Stimulated activated CD8-positive, alpha-beta memory T cell treated with anti-CD3 and anti-CD28 coated beads, Interleukin-7, amount 100 ng/mL, for 24 hours (primary cell): ENCODE measurements around the gene SPATA6L.
"Not testable (repeated sequence)": the region's sequence is repeated elsewhere in the genome, so short reads cannot be mapped to it uniquely, and the experiment has no call there.

ENCODE experiments used
- DNase-seq: peaks from one replicate; pipeline ENCODE4 v3.0.0-alpha.2; 2020; ENCODE audit warnings: low read depth

Gene SPATA6L

DNA sequence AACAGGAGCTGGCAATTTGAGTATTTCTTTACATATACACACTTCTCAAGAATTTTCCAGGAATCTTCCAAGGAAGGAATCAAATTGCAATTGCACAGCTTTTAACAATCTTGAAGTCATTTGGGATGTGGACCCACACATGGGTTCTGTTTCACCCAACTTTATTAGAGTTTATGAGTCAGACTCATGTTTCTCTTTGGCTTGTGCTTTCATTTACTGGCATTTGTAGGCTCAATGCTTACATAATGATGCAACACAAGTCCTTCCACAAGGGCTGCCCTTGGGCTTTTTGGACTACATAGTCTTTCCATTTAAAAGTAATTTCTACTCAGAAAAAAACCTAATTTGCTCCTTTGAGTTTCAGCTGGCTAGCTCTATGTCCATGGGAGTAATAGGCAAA, 8.5 kb upstream of the SPATA6L start:
- DNase-seq, result no peak

- DNase-seq, result no peak
Observed at GRCh38 chr9:4671737-4672136, 5.5 kb upstream of the SPATA6L start.

- DNase-seq, result no peak
Observed at GRCh38 chr9:4670591-4670990, 4.3 kb upstream of the SPATA6L start.

- DNase-seq, result no peak
Observed at GRCh38 chr9:4669890-4670289, 3.6 kb upstream of the SPATA6L start.

DNA sequence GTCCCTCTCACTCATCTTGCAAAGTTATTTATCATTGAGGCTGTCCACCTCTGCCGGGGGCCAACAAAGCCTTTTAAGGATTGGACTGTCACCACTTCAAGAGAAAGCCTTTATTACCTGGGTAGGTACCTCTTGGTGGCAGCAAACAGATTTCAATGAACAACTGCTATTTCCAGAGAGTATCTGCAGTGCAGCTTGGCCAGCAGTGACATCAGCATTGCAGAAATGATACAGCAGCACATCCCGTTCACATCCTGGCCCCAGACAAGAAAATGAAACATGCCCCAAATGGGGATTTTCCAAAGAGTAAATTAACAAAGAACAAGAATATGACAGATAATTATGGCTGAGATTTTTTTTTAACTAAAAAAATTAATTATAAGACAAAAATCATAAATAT, 2.3 kb upstream of the SPATA6L start:
- DNase-seq, result no peak

GRCh38 chr9:4667681-4668080, 1.4 kb upstream of the SPATA6L start:
- no peak for DNase-seq

- no peak for DNase-seq
Observed at GRCh38 chr9:4665357-4665756, 923 bp downstream of the SPATA6L start.

DNA sequence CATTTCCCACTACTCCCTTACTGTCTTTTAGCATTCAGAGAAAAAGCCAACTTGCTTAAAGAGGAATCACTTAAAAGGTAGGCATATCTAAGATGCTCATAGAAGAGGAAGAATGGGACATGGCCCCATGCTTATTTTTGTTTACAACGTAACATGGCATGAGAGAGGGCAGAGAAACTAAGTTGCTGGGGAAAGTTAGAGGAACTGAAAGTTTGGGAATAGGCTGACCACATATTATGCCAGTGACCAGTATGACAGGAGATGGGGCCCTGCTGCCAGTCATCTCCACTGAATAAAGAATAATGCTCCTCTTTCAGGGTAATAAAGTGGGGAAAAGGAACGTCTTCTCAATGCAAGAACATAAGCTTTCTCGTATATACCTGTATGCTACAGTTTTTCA, 2.3 kb downstream of the SPATA6L start:
- DNase-seq, result no peak

DNA sequence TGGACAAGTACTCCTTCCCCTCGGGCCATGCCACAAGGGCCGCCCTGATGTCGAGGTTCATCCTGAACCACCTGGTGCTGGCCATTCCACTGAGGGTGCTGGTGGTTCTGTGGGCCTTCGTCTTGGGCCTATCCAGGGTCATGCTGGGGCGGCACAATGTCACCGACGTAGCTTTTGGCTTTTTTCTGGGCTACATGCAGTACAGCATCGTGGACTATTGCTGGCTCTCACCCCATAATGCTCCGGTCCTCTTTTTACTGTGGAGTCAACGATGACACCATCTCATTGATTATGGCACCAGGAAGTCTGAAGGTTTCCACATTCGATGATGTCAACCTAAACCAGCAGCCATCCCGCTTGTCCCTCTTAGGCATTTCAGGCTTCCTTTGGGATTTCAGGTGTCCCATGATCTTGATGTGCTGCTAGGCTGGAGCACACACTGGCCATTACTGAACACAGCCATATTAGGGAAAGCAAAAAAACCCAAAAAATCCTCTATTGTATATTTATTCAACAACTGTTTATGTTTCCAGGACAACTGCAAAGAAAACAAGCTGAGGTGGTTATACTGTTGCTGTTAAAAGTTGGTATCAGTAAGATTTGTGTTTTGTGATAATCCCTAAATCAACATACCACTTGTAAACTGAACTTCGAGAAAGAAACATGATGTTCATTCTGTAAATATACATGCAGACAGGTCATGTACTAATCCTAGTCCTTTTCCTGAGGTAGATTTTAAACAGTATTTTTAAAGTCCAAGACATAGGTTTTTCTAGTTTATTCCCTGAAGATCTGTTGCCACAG, 3.1 kb downstream of the SPATA6L start:
- DNase-seq, result no peak

GRCh38 chr9:4662108-4662988, 3.9 kb downstream of the SPATA6L start, which contains the start of gene PLPP6:
PLPP6 (plus strand) TSS chr9:4662294; CDS start chr9:4662376, 82 bp downstream.
- DNase-seq, result peak; percentile 59

- no peak for DNase-seq
Observed at GRCh38 chr9:4661611-4662010, 4.7 kb downstream of the SPATA6L start.

- no peak for DNase-seq
Observed at GRCh38 chr9:4661165-4661564, 5.1 kb downstream of the SPATA6L start.

GRCh38 chr9:4660665-4661064, 5.6 kb downstream of the SPATA6L start:
- DNase-seq, result not testable (repeated sequence)

DNA sequence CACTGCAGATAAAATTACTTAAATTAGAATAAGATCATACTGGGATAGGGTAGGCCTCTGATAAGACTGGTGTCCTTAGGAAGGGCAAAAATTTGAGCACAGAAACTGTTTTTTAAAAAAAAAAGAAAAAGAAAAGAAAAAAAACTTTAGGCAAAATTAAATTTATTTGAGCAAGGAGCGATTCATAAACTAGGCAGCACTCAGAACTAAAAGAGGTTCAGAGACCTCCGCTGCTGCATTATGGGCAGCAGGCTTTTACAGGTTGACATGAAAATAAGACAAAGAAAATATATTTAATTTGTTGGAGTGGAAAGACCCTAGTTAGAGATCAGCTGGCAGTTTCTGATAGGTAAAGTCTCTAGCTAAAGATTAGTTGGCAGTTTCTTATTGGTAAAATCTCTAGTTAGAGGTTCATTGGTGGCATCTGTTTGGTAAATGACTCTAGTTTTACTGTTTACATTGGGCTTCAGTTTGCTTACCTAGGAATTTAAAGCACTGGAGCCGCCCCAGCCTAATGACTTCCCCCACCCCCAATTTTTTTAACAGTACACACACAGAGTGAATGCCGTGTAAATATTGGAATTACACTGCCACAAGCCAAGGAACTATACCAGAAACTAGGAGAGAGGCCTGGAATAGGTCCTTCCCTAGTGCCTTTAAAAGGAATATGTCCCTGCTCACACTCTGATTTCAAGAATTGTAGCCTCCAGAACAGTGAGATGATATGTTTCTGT, 8.7 kb downstream of the SPATA6L start:
- DNase-seq, result no peak

GRCh38 chr9:4656621-4657020, 9.7 kb downstream of the SPATA6L start:
- no peak for DNase-seq

GRCh38 chr9:4656196-4656595, 10.1 kb downstream of the SPATA6L start:
- DNase-seq, result not testable (repeated sequence)

DNA sequence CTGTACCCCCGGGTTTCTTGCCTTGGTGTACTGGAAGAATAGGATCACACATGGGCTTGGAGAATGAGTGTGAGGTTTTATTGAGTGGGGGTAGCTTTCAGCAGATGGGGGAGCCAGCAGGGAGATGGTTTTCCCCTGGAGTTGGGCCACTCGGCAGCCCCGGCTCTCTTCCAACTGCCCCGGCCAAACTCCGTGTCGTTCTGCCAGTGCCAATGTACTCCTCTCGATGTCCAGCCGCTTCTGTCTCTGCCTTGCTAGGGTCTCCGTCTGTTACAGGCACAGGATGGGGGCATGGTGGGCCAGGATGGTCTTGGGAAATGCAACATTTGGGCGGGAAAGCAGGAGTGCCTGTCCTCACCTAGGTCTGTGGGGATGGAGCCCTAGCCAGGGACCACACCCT, 11.7 kb downstream of the SPATA6L start:
- DNase-seq, result no peak

DNA sequence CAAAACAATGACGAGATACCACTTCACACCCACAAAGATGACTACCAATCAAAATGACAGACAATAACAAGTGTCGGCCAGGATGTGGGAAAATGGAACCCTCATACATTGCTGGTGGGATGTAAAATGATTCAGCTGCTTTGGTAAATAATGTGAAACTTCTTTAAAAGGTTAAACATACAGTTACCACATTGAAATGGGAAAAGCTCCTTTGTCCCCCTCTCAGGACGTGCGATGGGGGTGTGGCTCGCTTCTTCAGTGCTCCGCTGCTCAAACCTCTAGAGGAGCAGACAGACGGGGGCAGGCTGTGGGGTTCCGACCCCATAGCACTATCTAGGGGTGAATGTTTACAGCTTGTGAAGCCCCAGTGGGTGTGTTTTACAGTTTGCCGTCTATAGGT, 12.2 kb downstream of the SPATA6L start:
- no peak for DNase-seq

DNA sequence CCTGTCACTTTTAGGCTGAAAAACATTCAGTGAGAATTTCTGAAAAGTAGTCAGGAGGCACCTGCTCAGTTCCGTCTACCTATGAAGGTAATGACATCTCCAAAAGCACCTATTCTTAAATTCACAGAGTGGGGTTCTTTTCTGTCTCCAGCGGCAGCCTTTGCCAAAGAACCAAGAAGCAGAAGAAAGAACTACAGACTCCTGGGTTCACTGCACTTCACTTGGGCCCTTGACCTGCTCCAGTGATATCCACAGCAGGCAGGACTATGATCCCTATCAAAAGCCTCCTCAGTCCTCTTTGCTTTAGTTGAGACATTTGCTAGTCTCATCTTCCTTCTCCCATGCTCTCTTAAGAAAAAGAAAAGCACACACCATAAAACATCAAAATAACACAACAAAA, 23.9 kb downstream of the SPATA6L start:
- DNase-seq, result no peak

DNA sequence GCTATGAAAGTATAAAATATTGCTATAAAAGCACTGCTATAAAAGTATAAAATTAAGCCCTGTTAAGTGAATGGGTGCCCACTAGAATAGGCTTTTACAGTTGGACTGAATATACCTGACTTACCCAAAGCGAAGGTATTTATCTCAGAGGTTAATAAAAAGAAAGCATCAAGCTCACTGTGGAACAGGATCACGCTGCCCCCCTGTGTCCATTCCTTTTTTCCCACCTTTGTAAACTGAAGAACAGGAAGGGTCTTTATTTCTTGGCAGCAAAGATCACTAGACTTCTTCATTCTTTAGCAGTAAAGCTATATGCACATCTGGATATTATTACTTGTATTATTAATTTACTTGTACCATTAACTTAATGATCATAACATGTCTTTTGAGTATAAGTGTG, 26.3 kb downstream of the SPATA6L start:
- DNase-seq, result no peak

GRCh38 chr9:4639420-4639819, 26.9 kb downstream of the SPATA6L start:
- DNase-seq, result no peak

DNA sequence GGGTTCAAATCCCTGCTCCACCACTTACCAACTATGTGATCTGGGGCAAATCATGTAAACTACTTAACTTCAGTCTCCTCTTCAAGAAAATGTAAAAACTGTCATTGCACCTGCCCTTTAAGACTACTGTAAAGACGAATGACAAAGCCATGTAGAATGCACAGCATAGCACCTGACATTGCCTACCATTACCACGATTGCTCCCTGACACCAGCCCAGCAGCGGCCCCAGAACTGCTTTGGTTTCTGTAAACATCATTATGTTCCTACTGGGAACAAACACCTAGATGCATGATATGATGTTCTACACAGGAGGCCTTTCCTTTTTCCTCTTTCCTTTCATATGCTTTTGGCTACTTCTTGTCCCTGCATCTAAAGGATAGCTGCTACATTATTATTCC, 27.3 kb downstream of the SPATA6L start:
- DNase-seq, result no peak

DNA sequence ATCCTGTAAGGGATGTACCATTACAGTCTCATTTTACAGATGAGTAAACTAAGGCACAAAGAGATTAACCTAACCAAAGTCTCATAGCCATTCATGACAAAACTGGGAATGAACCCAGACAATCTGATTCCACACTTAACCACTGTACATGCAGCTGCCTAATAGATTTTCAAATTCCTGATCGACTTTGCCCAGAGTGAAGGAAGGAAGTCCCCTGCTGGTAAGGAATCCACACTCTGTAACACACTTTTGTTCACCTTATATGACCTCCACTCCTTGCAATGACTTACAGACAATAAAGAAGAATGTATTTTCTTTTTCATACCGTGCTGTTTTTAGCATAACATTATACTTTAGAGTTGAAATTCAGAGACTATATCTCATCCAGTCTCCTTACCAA, 35.4 kb downstream of the SPATA6L start:
- DNase-seq, result no peak
